ENCODE results near the gene COQ8A.
A peak's percentile ranks its signal among the peaks of the same experiment; 100 is the strongest.
"Not testable (repeated sequence)": the region's sequence is repeated elsewhere in the genome, so short reads cannot be mapped to it uniquely, and the experiment has no call there.

Gene COQ8A

GRCh38 chr1:226991920-226992319 lies 51.8 kb downstream of the COQ8A start:
- TF ChIP-seq OSR1 (CRISPR knock-in tag; IDR thresholded peaks at IDR 0.05) = no peak
- TF ChIP-seq CSRNP3 (CRISPR knock-in tag; IDR thresholded peaks at IDR 0.05) = no peak
- no peak for TF ChIP-seq ISL1 (CRISPR knock-in tag; IDR thresholded peaks at IDR 0.05)
- TF ChIP-seq ZNF70 (CRISPR knock-in tag; IDR thresholded peaks at IDR 0.05) = no peak

GRCh38 chr1:226993814-226994585 lies 53.9 kb downstream of the COQ8A start:
- no peak; the same call in 2 of the 3 replicates for ATAC-seq
- TF ChIP-seq PATZ1 (CRISPR knock-in tag; IDR thresholded peaks at IDR 0.05; ENCODE audit: borderline replicate concordance) = no peak
- TF ChIP-seq ISL1 (CRISPR knock-in tag; IDR thresholded peaks at IDR 0.05) = no peak
- TF ChIP-seq TSHZ2 (CRISPR knock-in tag; IDR thresholded peaks at IDR 0.05) = no peak

More at GRCh38 chr1:226991920-226992319, 51.8 kb downstream of the COQ8A start:
- no peak for ATAC-seq

GRCh38 chr1:226994586-226995364 lies 54.7 kb downstream of the COQ8A start:
- peak; percentile 17 for ATAC-seq
- TF ChIP-seq ZFP30 (CRISPR knock-in tag; IDR thresholded peaks at IDR 0.05) (no peak), RARB (CRISPR knock-in tag; IDR thresholded peaks at IDR 0.05) (no peak), ESRRG (CRISPR knock-in tag; IDR thresholded peaks at IDR 0.05) (no peak), GLIS3 (CRISPR knock-in tag; IDR thresholded peaks at IDR 0.05) (no peak), ZNF70 (CRISPR knock-in tag; IDR thresholded peaks at IDR 0.05) (no peak), TCF4 (CRISPR knock-in tag; IDR thresholded peaks at IDR 0.05; ENCODE audit: borderline replicate concordance) (no peak), ZC3H10 (CRISPR knock-in tag; IDR thresholded peaks at IDR 0.05) (no peak), ZNF565 (CRISPR knock-in tag; conservative IDR thresholded peaks at IDR 0.05; ENCODE audit: low read depth) (no peak), TSHZ2 (CRISPR knock-in tag; IDR thresholded peaks at IDR 0.05) (no peak)

GRCh38 chr1:226995365-226996332 lies 55.6 kb downstream of the COQ8A start:
- ATAC-seq = no peak
- TF ChIP-seq TOX (CRISPR knock-in tag; IDR thresholded peaks at IDR 0.05; ENCODE audit: borderline replicate concordance) (no peak), ZFP30 (CRISPR knock-in tag; IDR thresholded peaks at IDR 0.05) (no peak), BACH2 (CRISPR knock-in tag; IDR thresholded peaks at IDR 0.05; ENCODE audit: borderline replicate concordance) (no peak)

- ATAC-seq = not testable (repeated sequence)
These were observed 59.5 kb downstream of the COQ8A start for GRCh38 chr1:226999579-226999978.

All from SK-N-SH treated with all-trans-retinoic acid at 6 μM for 48 hours (cell line).